Stimulated activated CD8-positive, alpha-beta memory T cell treated with anti-CD3 and anti-CD28 coated beads, Interleukin-12 subunit alpha, Interleukin-12 subunit beta, amount 100 ng/mL, for 4 hours (primary cell): ENCODE results near the gene TMIGD2.

Source experiments
- DNase-seq: peaks from one replicate; pipeline ENCODE4 v3.0.0-alpha.2; 2020; ENCODE audit warnings: low read depth

TMIGD2 gene

DNA sequence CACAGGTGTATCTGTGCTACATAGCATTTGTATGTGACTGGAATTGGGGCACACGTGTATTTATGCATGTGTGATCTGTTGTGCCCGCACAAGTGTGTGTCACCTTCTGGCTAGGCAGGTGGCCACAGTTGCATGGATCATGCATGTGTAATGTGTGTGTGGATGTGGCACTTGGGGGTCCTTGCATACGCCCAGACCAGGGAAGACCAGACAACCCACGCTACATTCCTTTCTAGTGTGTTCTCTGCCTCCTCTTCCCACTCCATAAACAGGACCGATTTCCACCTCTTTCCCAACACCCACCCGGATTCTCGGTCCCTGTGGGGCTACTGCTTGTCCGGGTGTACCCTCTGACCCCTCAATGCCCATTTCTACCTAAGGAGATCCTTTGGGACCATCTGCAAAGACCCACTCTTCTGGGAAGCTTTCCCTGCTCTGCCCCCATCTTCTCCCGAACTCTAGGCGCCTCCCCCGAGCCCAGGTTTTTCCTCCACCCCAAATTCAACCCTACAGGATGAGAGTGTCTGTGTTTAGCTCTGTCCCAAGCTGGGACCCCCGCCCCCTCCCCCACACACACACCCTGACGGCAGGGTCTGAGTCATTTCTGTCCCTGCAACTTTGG lies 24.1 kb upstream of the TMIGD2 start:
- no peak for DNase-seq

DNA sequence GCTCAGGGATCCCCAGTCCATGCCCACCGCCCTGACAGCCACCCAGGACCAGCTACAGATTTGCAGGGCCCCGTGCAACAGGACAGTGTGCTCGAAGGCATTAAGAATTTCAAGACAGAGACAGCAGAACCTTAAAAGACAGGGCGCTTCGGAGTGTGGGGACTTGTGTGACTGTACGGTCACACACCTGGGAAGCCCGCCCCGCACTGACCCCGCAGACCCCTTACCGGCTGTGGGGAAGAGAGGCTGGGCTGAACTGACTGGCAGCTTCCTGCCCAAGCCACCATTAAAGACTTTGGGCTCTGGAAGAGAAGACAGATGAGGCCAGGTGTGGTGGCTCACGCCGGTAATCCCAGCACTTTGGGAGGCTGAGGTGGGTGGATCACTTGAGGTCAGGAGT lies 22.0 kb upstream of the TMIGD2 start:
- DNase-seq: no peak

DNA sequence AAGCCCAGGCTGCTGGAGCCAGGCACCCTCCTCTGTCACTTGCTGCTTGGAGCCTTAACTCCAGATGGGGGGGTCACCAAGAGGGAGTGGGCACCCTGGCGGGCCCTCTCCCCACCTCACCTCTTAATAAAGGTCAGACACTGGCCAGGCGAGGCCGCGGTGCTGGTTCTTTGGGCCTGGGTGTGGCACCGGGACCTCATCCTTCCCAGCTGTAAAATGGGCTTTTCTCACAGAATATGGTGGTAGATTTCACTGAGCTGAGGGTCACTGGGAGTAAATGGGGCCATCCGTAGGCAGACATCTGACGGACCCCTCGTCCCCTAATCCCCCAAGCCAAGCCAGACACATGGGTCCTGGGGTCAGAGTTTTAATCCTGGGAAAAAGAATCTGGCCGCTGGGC lies 21.5 kb upstream of the TMIGD2 start:
- DNase-seq: no peak

DNA sequence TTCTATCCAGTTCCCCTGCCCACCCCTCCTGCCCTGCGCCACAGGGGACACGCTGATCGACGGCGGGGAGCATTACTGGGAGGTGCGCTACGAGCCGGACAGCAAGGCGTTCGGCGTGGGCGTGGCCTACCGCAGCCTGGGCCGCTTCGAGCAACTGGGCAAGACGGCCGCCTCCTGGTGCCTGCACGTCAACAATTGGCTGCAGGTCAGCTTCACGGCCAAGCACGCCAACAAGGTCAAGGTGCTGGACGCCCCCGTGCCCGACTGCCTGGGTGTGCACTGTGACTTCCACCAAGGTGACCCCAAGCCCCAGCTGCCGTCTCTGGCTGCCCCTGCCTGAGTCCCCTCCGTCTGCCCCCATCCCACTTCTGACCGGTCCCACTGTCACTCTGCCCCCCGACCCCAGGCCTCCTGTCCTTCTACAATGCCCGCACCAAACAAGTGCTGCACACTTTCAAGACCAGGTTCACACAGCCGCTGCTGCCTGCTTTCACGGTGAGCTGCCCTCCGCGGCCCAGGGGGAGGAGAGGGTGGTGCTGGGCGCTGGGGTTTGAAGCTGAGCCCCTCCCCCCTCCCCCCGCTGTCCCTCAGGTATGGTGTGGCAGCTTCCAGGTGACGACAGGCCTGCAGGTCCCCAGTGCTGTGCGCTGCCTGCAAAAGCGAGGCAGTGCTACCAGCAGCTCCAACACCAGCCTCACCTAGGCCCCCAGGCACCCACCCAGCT lies 20.9 kb upstream of the TMIGD2 start:
- DNase-seq: no peak

DNA sequence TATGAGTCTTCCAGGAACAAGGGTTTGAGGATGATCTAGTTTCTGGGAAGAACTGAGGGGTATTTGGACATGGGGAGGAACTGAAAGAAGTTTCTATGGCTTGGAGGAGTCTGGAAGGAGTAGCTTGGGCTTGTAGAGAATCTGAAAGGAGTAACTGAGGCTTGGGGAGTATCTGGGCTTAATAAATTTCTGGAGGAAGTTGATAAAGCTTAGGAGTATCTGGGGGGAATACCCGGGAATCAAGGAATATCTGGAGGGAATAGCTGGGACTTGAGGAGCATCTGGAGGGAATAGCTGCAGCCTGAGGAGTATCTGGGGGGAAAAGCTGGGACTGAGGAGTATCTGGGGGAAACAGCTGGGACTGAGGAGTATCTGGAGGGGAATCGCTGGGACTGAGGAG lies 18.2 kb upstream of the TMIGD2 start:
- no peak for DNase-seq

DNA sequence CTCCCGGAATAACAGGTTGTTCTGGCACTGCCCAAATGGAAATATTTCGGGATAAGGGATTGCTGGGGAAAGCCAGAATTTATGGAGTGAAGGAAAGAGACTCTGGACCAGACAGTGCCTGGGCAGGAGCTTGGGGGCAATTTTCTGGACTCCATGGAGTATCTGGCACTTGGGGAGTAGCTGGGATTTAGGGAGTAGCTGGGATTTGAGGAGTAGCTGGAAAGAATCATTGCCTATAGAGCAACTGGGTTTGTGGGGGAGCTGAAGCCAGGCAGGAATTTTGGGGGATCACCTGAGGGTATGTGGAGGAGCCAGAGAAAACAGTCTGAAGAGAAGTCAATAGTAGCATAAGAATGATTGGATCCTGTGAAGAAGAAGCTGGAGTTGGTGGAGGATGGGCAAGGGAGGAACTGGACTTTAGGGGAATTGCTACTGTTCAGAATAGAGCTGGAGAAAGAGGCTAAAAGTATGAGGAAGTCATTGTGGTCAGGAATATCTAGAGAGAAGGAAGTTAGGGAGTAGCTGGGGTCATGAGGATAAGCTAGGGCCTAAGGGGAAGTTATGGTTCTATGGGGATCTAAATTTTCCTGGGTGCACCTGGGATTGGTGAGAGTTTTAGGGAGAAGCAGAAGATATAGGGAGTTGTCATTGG lies 17.0 kb upstream of the TMIGD2 start:
- no peak for DNase-seq

DNA sequence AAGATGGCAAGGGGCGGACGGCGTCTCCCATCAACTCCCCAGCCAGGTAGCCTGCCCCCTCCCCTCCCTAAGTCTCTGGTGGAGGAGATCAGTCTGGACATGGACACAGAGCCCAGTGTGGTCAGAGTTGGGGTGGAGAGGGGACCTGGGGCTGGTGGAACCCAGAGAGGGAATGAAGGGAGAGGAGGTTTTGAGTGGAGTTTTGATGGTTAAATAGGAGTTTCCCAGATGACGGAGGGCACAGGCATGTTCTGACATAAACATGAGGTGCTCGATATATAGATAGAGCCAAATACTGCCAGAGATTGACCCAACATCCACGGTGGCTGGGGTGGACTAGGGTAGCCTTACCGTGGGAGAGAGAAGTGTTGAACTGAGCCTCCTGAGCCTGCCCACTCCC lies 16.3 kb upstream of the TMIGD2 start:
- no peak for DNase-seq

DNA sequence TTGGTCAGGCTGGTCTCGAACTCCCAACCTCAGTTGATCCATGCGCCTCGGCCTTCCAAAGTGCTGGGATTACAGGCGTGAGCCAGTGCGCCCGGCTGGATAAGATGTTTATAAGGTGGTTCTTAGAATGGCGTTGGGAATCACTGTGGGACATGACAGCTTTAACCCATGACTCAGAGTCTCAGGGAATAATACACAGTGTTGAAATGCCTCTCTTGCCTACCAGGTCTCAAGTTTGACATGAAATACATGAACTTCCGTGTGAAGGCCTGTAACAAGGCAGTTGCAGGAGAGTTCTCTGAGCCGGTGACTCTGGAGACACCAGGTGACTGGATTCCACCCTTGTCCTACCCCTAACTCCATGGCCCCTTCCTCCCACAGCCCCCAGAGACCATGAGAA lies 14.8 kb upstream of the TMIGD2 start:
- DNase-seq: no peak

DNA sequence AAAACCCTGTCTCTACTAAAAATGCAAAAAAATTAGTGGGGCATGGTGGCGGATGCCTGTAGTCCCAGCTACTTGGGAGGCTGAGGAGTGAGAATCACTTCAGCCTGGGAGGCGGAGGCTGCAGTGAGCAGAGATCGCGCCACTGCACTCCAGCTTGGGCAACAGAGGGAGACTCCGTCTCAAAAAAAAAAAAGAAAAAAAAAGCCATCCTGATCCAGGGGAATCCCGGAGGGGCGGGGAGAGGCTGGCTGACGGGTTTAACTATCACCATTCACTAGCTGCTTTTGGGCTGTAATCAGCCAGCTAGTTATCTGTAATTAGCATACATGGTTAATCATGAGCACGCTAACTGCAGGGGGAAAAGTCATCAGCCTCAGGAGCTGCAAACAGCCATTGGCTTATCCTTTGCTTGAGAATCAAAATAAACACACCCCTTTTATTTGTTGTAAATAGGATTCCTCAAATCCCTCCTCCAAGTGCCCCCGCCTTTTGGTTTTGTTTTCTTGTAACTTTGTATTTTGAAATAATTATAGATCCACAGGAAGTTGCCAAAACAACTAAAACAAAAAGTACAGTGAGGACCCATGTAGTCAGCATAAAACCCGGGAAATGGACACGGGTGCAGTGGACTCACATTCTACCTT lies 11.8 kb upstream of the TMIGD2 start:
- no peak for DNase-seq

DNA sequence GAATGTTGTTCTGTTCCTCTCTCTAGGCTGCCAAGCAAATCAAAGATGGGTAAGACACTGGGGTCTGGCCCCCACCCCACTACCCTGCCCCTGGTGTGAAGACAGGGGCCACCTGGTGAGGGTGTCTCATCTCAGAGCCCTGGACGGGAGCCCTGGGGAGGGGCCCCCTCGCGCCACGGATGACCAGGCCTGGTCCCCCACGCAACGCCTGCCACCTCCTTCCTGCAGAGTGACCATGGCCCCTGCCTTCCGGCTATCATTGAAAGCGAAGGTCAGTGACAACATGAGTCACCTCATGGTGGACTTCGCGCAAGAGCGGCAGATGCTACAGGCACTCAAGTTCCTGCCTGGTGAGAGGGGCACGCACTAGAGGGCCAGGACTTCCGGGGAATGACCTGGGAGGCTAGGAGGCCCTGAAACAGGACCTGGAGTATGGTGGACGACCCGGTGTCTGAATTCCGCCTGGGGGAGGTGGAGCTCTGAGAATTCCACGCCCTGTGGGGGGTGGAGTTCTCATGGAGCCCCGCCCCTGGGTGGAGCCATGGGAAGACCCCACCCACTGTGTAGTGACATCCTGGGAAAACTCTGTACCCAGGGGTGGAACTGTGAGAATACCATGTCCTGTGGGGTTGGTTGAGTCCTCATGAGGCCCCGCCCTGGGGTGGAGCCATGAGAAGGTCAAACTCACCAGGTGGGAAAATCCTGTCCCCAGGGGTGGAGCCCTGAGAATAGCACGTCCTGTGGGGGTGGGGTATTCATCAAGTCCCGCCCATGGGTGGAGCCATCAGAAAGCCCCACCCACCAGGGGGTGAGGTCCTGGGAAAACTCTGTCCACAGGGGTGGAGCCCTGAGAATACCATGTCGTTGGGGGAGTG lies 8.3 kb upstream of the TMIGD2 start:
- no peak for DNase-seq

DNA sequence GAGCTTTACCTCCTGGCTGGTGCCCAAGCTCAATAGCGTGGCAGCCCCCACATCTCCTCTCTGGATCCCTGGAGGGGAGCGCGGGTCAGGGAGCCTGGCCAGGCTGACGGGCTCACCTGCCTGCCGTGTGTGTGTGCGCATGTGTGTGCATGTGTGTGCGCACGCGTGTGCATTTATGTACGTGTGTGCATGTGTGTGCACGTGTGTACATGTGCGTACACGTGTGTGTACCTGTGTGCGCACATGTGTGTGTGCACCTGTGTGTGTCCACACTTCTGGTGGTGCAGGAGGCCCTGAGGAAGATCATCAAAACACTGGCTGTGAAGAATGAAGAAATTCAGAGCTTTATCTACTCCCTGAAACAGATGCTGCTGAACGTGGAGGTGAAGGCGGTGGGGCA lies 3.5 kb upstream of the TMIGD2 start:
- no peak for DNase-seq

DNA sequence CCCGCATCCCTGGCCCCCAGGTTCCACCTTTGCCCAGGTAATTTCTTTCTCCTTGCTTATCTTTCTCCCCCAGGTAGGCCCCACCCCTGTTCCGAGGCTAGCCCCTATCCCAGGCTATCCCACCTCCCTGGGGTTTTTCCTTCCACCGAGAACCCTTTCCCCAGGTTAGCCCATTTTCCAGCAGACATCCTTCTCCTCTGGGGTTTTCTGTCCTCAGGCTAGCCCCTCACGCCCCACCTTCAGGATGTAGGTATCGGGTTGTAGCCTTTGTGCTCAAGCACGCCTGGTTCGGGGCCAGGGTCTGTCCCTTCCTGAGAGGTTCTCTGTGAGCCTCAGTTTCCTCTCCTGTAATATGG lies 3.0 kb upstream of the TMIGD2 start:
- DNase-seq: no peak

DNA sequence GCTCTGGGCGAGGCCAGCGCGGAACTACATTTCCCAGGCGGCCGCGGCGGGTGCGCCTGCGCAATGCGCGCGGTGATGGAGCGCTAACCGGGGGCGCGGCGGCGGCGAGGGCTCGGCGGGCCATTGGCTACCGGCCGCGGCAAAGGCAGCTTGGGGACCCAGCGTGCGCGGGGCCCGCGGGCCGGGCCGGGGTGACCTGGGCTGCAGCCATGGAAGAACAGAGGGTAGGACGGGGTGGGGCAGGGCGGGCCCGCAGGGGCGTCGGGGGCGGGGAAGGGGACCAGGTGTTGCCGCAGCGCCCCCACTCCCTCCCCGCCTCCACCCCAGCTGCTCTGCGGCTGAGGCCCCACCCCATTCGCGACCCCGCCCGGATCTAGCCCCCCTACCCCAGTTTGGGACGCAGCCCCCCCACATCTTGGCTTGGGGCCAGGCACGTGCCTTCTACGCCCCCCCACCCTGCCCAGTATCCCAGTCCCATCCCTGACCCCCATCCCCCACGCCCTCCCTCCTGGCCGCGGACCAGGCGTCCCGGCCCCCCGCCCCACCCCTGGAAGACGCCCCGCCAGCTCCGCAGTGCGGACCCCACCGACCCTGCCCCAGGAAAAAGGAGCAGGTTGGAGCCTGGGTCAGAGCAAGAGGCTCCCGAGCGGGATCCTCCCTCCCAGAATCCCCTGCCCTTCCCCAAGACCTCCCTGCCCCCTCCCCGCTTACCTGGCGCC lies 2.5 kb upstream of the TMIGD2 start, which contains the start of gene FSD1:
Gene FSD1, plus strand, starts transcription at position 61 of the 719 bp plus-strand sequence. Its CDS starts 149 bp downstream, at position 210.
- peak; percentile 53 for DNase-seq

DNA sequence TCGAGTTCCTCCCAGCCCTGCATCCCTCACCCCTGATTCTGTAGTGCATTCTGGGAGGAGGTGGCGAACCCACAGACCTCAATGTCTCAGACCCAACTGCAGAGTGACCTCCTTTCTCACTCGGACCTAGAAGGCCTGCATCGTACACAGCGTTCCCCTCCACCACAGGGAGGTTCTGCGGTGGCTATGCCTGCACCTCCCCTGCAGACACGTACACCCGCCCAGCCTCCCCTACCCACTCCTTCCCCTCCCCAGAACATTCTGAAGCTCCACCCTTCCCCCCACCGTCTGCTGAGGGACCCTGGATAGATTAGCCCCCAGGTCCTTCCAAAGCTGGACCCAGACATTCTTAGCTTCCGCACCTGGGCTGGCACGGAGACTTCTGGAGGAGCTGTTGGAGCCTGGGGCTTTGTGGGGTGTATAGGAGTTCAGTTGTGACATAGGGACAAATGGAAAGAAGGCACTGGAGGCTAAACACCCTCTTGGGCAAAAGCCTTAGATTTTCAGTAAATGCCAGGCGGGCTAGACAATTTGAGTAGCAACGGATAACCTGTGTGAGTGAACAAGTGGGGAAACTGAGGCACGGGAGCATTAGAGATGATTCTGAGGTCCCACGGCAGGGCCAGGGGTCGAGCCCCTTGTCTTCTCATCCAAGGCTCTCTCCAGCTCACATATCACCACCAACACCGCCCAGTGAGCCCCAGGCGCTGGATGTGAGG lies 1.8 kb upstream of the TMIGD2 start:
- DNase-seq: no peak

DNA sequence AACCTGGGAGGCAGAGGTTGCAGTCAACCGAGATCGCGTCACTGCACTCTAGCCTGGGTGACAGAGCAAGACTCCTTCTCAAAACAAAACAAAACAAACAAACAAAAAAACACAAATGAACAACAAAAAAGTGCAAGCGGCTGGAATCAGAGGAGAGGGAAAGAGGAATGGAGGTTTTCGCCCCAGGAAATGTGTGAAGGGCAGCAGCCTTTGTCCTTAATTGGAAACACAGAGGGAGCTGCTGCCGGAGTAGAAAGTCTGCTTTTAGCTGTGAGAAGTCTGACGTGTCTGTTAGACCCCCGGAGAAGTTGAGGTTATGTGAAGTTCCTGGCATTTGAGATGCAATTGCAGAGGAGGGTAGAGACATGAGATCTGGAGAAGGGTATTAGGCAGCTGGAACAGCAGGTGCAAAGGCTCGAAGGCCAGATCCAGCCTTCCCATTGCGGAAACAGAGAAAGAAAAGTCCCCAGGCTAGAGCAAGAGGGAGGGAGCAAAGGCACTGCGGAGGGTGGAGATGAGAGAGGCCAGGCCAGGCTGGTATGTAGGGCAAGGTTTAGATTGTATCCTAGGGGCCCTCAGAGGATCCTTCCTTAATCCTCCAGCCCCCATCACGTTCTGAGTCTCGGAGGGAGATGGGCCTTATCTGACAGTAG lies 473 bp downstream of the TMIGD2 start:
- DNase-seq: no peak

DNA sequence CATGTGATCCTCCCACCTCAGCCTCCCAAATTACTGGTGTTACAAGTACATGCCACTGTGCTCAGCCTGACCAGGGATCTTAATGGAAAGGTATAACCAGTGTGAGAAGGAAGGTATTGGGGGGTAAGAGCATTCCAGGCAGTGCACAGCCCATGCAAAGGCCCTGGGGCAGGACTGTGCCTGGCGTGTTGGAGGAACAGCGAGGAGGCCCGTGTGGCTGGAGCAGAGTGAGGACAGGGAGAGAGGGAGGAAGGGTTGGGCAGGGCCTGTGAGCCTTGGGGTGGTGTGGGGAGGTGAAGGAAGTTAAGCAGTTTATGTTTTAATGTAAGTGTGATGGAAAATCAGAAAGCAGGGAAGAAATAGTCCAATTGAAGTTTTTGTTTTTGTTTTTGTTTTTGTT lies 1.6 kb downstream of the TMIGD2 start:
- no peak for DNase-seq

DNA sequence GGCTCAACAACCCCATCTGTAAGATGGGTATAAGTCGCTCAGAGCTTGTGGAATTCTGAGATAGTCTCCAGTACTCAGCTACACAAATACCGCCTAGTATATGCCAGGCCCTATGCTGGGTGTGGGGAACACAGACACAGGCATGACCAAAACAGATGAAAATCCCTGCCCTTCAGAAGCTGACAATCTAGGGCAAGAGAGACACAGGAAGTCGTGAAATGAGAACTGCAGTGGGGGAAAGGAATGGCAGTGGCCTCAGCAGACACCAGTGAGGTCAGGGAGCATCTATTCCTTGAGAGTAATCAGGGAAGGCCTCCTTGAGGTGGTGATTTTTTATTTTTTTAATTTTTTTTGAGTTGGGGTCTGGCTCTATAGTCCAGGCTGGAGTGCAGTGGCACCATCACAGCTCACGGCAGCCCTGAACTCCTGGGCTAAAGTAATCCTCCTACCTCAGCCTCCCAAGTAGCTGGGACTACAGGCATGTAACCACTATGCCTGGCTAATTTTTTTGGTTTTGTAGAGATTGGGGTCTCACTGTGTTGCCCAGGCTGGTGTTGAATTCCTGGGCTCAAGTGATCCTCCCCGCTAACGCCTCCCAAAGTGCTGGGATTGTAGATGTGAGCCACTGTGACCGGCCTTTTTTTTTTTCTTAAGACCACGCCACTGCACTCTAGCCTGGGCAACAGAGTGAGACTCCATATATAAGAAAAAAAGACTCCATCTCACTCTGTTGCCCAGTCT lies 3.2 kb downstream of the TMIGD2 start:
- DNase-seq: no peak

DNA sequence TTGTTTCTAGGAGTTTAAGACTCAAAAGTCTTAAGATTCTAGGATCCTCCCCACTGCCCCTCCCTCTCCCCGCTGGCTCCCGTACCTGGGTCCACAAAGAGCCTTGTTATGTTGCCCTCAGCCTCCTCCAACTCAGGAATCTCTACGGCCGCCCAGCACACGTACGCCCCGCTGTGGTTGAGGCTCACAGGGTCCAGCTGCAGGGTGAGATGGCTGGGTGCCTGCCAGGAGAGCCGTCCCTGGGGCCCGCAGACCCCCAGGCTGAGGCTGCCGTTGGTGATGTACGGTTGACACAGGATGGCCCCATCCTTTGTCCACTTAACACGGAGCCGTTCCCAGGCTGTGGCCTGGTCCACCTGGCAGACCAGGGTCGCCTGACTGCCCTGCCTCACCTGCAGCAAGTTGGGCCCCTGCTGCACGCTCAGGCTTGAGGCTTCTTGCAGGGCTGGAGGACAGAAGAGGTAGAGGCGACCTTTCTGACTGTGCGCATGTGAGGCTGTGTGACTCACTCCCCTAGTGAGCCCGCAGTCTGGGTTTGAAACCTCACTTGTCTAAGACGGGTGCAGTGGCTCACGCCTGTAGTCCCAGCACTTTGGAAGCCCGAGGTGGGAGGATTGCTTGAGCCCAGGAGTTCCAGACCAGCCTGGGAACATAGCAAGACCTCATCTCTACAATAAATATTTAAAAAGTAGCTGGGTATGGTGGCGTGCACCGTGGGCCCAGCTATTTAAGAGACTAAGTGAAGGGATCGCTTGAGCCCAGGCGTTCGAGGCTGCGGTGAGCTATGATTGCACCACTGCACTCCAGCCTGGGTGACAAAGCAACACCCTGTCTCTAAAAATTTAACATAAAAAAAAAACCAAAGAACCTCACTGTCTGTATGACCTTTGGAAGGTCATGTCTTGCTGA lies 4.0 kb downstream of the TMIGD2 start:
- no peak for DNase-seq
